H9 (cell line): ENCODE data around the gene TSPEAR. TPM values are rescaled to one million over a fixed set of nuclear protein-coding genes. Genes with fewer than 3 reads are reported as not detected.

ENCODE experiments used
- DNase-seq: peaks from one replicate; pipeline ENCODE4 v3.0.0-alpha.2; 2017
- H2AFZ ChIP-seq: one replicate; pipeline ENCODE4 v1.6.1; 2013; ENCODE audit warnings: mild to moderate bottlenecking, low read length, control low read depth, moderate library complexity
- H2AK5ac ChIP-seq: 2 replicates; pipeline ENCODE4 v1.6.1; 2013; ENCODE audit warnings: low read length, control low read depth, mixed read lengths; ENCODE audit not compliant: insufficient read length
- H2BK120ac ChIP-seq: one replicate; pipeline ENCODE4 v1.6.1; 2013; ENCODE audit warnings: low read depth, mild to moderate bottlenecking, low read length, control low read depth, inconsistent platforms; ENCODE audit not compliant: poor library complexity, severe bottlenecking
- H2BK12ac ChIP-seq: 2 replicates; pipeline ENCODE4 v1.6.1; 2013; ENCODE audit warnings: low read length, control low read depth, mixed read lengths, low read depth; ENCODE audit not compliant: insufficient read length
- H2BK15ac ChIP-seq: 2 replicates; pipeline ENCODE4 v1.6.1; 2013; ENCODE audit warnings: low read depth, low read length, control low read depth
- H2BK20ac ChIP-seq: one replicate; pipeline ENCODE4 v1.6.1; 2013; ENCODE audit warnings: low read depth, mild to moderate bottlenecking, low read length, control low read depth, inconsistent platforms; ENCODE audit not compliant: poor library complexity, severe bottlenecking
- H2BK5ac ChIP-seq: 2 replicates; pipeline ENCODE4 v1.6.1; 2013; ENCODE audit warnings: low read length, control low read depth, mixed read lengths; ENCODE audit not compliant: insufficient read length
- H3K14ac ChIP-seq: 2 replicates; pipeline ENCODE4 v1.6.1; 2013; ENCODE audit warnings: low read length, control low read depth; ENCODE audit not compliant: insufficient read depth
- H3K18ac ChIP-seq: 2 replicates; pipeline ENCODE4 v1.6.1; 2013; ENCODE audit warnings: low read depth, mild to moderate bottlenecking, mixed read lengths, low read length, control low read depth; ENCODE audit not compliant: insufficient read length
- H3K23ac ChIP-seq: 2 replicates; pipeline ENCODE4 v1.6.1; 2013; ENCODE audit warnings: low read length, control low read depth, mixed read lengths, low read depth; ENCODE audit not compliant: insufficient read length
- H3K23me2 ChIP-seq: 2 replicates; pipeline ENCODE4 v1.6.1; 2013; ENCODE audit warnings: low read depth, mild to moderate bottlenecking, mixed read lengths, low read length, control low read depth; ENCODE audit not compliant: insufficient read length, poor library complexity, severe bottlenecking
- H3K27ac ChIP-seq: 2 replicates; pipeline ENCODE4 v1.5.1; 2013; ENCODE audit warnings: low read length, control low read depth, mixed read lengths, low read depth; ENCODE audit not compliant: insufficient read length
- H3K27me3 ChIP-seq: 2 replicates; pipeline ENCODE4 v1.6.1; 2013; ENCODE audit warnings: low read length, control low read depth, inconsistent platforms; ENCODE audit not compliant: insufficient read depth
- H3K4ac ChIP-seq: 2 replicates; pipeline ENCODE4 v1.6.1; 2013; ENCODE audit warnings: low read depth, mild to moderate bottlenecking, control low read depth, inconsistent platforms, low read length, moderate library complexity
- H3K4me1 ChIP-seq: 2 replicates; pipeline ENCODE4 v1.6.1; 2013; ENCODE audit warnings: low read length, control low read depth, inconsistent platforms; ENCODE audit not compliant: insufficient read depth
- H3K4me2 ChIP-seq: 2 replicates; pipeline ENCODE4 v1.6.1; 2013; ENCODE audit warnings: low read length, control low read depth, mixed read lengths; ENCODE audit not compliant: insufficient read length, insufficient read depth
- H3K56ac ChIP-seq: 2 replicates; pipeline ENCODE4 v1.6.1; 2013; ENCODE audit warnings: low read depth, mild to moderate bottlenecking, mixed read lengths, low read length, control low read depth; ENCODE audit not compliant: insufficient read length
- H3K79me1 ChIP-seq: 2 replicates; pipeline ENCODE4 v1.6.1; 2013; ENCODE audit warnings: low read depth, mild to moderate bottlenecking, moderate library complexity, low read length, control low read depth, inconsistent platforms; ENCODE audit not compliant: insufficient read depth, poor library complexity, severe bottlenecking
- H3K79me2 ChIP-seq: 2 replicates; pipeline ENCODE4 v1.6.1; 2013; ENCODE audit warnings: low read length, control low read depth, inconsistent platforms; ENCODE audit not compliant: insufficient read depth
- H3K9ac ChIP-seq: 2 replicates; pipeline ENCODE4 v1.6.1; 2013; ENCODE audit warnings: low read length, control low read depth, mixed read lengths; ENCODE audit not compliant: insufficient read length; ENCODE audit errors: extremely low read depth
- H3K9me3 ChIP-seq: one replicate; pipeline ENCODE4 v1.6.1; 2013; ENCODE audit warnings: low read depth, low read length, inconsistent platforms; ENCODE audit not compliant: control insufficient read depth
- H3T11ph ChIP-seq: one replicate; pipeline ENCODE4 v1.6.1; 2013; ENCODE audit warnings: mild to moderate bottlenecking, low read length, control low read depth, inconsistent platforms
- H4K20me1 ChIP-seq: one replicate; pipeline ENCODE4 v1.6.1; 2013; ENCODE audit not compliant: control insufficient read depth, insufficient read length, insufficient read depth
- H4K5ac ChIP-seq: 2 replicates; pipeline ENCODE4 v1.6.1; 2013; ENCODE audit warnings: low read depth, mild to moderate bottlenecking, mixed read lengths, low read length, control low read depth; ENCODE audit not compliant: insufficient read length
- H4K8ac ChIP-seq: replicated peaks from 2 replicates; pipeline ENCODE4 v1.6.1; 2013; ENCODE audit warnings: low read length, control low read depth, mixed read lengths, low read depth; ENCODE audit not compliant: insufficient read length
- H4K91ac ChIP-seq: 2 replicates; pipeline ENCODE4 v1.6.1; 2013; ENCODE audit warnings: low read depth, mild to moderate bottlenecking, moderate library complexity, mixed read lengths, low read length, control low read depth; ENCODE audit not compliant: insufficient read length
- H3K27ac Mint-ChIP-seq, 3 experiments: 2 replicates in 2 of 3; 3 replicates in 1 of 3; pipeline ENCODE4 v1.8.0; 2020 to 2021; ENCODE audit warnings: mixed read lengths in 3 of 3, mild to moderate bottlenecking in 1 of 3, moderate library complexity in 1 of 3
- H3K27me3 Mint-ChIP-seq: 2 replicates; pipeline ENCODE4 v1.8.0; 2021; ENCODE audit warnings: low read depth, mild to moderate bottlenecking, moderate library complexity, mixed read lengths
- H3K36me3 Mint-ChIP-seq, 3 experiments: 2 replicates in 2 of 3; 3 replicates in 1 of 3; pipeline ENCODE4 v1.8.0; 2020 to 2021; ENCODE audit warnings: low read depth in 3 of 3, mixed read lengths in 3 of 3; ENCODE audit not compliant: insufficient read depth in 1 of 3
- H3K4me1 Mint-ChIP-seq, 2 experiments: 2 replicates each; pipeline ENCODE4 v1.8.0; 2020; ENCODE audit warnings: mixed read lengths in 2 of 2
- H3K4me3 Mint-ChIP-seq, 2 experiments: 2 replicates in 1 of 2; 3 replicates in 1 of 2; pipeline ENCODE4 v1.8.0; 2020 to 2021; ENCODE audit warnings: mild to moderate bottlenecking in 2 of 2, mixed read lengths in 2 of 2, moderate library complexity in 1 of 2
- H3K9me3 Mint-ChIP-seq, 2 experiments: 2 replicates in 1 of 2; 3 replicates in 1 of 2; pipeline ENCODE4 v1.8.0; 2020; ENCODE audit warnings: mild to moderate bottlenecking in 2 of 2, mixed read lengths in 2 of 2, moderate library complexity in 1 of 2
- WGBS: extraction: QIAGEN DNeasy Blood & Tissue Kit; methylation state at CpG from one replicate; pipeline ENCODE4 v1.1.7; 2013; ENCODE audit warnings: missing lambda C conversion rate, low lambda C conversion rate, mixed read lengths; ENCODE audit not compliant: insufficient read length; ENCODE audit errors: extremely low coverage; 5-methylcytosine and 5-hydroxymethylcytosine counted together
- total RNA-seq: library from RNA; stranded (reverse); gene quantifications from 2 replicates; pipeline ENCODE4 v1.2.1, GENCODE V29; 2021
- TF ChIP-seq, protein P1 (sequence below): fragments of 200-600 bp; sonication (generic); conservative IDR thresholded peaks from 3 replicates; pipeline ENCODE4 v1.8.0; 2021; ENCODE audit warnings: antibody characterized with exemption, mild to moderate bottlenecking

The TSPEAR gene
- total RNA-seq, 1 experiment from 2014 or later, result 1.3 TPM

DNA sequence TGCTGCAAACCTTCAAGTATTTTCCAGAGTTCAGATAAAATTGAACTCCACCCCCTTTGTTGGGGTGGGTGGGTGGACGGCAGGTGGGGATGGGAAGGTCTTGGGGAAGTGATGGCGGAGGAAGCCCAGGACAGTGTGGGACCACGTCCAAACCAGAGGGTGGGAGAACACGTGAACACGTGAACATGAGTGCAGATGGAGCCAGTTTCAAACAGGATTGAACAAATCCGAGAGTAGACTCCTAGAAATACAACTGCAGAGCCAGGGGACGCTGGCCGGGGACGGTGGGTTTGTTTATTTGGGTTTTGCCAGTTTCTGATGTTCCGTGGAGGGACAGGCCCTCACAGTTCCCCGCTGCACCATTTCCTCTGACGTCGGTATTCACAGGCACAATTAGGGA is 163.0 kb downstream of the TSPEAR start:
- Histone ChIP-seq H3K79me2 (no peaks in the 10 kb centered on the region), H3K27me3 (no peaks in the 10 kb centered on the region), H2BK12ac (no peak overlapping the region), H3T11ph (peak overlapping the region; percentile 20), H3K79me1 (no peaks in the 10 kb centered on the region), H3K4me1 (peaks cover 6% of the 10 kb centered on the region; the same call in 1 of the 2 replicates), H3K23me2 (no peaks in the 10 kb centered on the region), H3K56ac (no peak overlapping the region), H2BK20ac (no peak overlapping the region), H4K5ac (no peak overlapping the region), H3K18ac (peak overlapping the region; percentile 89), H3K4me2 (no peak overlapping the region), H2BK120ac (no peak overlapping the region), H2AK5ac (no peak overlapping the region), H4K91ac (no peak overlapping the region), H3K14ac (peak overlapping the region; percentile 59; the same call in 1 of the 2 replicates), H3K4ac (peak overlapping the region; percentile 3; the same call in 1 of the 2 replicates), H4K8ac (no peak overlapping the region), H3K23ac (no peak overlapping the region), H2AFZ (no peak overlapping the region), H2BK15ac (no peak overlapping the region), H4K20me1 (no peaks in the 10 kb centered on the region), H2BK5ac (no peak overlapping the region), H3K27ac (peak overlapping the region; percentile 7), H3K9me3 (no peaks in the 10 kb centered on the region), H3K9ac (no peak overlapping the region)
- H3K9me3 Mint-ChIP-seq, result peaks cover 10 to 20% of the 10 kb centered on the region in 2 experiments; a peak in 4 of 5 replicates
- TF ChIP-seq, protein P1, sequence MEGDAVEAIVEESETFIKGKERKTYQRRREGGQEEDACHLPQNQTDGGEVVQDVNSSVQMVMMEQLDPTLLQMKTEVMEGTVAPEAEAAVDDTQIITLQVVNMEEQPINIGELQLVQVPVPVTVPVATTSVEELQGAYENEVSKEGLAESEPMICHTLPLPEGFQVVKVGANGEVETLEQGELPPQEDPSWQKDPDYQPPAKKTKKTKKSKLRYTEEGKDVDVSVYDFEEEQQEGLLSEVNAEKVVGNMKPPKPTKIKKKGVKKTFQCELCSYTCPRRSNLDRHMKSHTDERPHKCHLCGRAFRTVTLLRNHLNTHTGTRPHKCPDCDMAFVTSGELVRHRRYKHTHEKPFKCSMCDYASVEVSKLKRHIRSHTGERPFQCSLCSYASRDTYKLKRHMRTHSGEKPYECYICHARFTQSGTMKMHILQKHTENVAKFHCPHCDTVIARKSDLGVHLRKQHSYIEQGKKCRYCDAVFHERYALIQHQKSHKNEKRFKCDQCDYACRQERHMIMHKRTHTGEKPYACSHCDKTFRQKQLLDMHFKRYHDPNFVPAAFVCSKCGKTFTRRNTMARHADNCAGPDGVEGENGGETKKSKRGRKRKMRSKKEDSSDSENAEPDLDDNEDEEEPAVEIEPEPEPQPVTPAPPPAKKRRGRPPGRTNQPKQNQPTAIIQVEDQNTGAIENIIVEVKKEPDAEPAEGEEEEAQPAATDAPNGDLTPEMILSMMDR, result no peak
- H3K4me3 Mint-ChIP-seq, result no peak overlapping the region
- no CpG with 5 or more reads among the region's 13 CpGs for WGBS
- peaks cover 46 to 54% of the 10 kb centered on the region in 2 experiments for H3K4me1 Mint-ChIP-seq
- no peak for DNase-seq
- H3K36me3 Mint-ChIP-seq, result peaks cover 0 to 19% (median 9%) of the 10 kb centered on the region in 3 experiments; a peak in 3 of 7 replicates
- peaks cover 3% of the 10 kb centered on the region for H3K27me3 Mint-ChIP-seq
- H3K27ac Mint-ChIP-seq, result peak overlapping the region in 2 of 3 experiments; percentile 78 to 87; a peak in 5 of 7 replicates
